ENCODE data around the gene KIAA0753. TPM values are rescaled to one million over a fixed set of nuclear protein-coding genes. Genes with fewer than 3 reads are reported as not detected.

The KIAA0753 gene
- total and polyA plus RNA-seq, 9 of the 15 experiments (the other 6 are each of a cell fraction or from before 2014, with no cell fraction given), result 2.0 to 9.0 (median 6.9) TPM

DNA sequence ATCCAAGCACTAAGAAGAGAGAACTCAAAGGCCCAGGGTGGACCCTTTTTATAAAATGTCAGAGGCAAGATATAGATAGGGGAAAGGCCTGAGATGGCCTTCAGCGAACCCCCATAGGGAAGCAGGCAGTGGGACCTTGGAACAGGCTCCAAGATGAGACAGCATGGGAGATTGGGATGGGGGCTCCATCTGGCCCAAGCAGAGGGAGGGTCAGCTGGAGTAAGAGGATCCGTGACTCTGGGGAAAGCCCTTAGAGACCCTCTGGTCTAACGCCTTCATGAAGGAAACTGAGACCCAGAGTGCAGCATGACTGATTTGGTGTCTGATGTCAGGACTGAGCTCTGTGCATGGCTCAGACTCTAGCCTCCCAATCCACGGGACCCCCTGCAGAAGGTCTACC lies 41.8 kb upstream of the KIAA0753 start:
- WGBS (ENCODE audit: insufficient coverage, low coverage, missing lambda C conversion rate), result 4% methylated on average over 4 of the region's 4 CpGs

More for the DNA sequence above, 41.8 kb upstream of the KIAA0753 start:
- H4K20me1 ChIP-seq (replicated peaks; ENCODE audit: control insufficient read depth, insufficient read depth, low read length), result no peaks in the 10 kb centered on the region
- in situ Hi-C loops (cut with MboI), result no loop called here
- H3K4me2 ChIP-seq (ENCODE audit: insufficient read depth, low read length), result no peak overlapping the region
- no peaks in the 10 kb centered on the region for H3K9me3 ChIP-seq (replicated peaks; ENCODE audit: control insufficient read depth, insufficient read depth, low read depth, low read length)
- H3K27ac ChIP-seq (ENCODE audit: extremely low read depth, low read depth, low read length), result no peak overlapping the region
- H2AFZ ChIP-seq (ENCODE audit: low read depth, low read length), result no peak overlapping the region
- intact Hi-C loops (cut with micrococcal nuclease), result no loop called here
- no peaks in the 10 kb centered on the region for H3K36me3 ChIP-seq (ENCODE audit: control insufficient read depth, insufficient read depth, low read length)
- no peaks in the 10 kb centered on the region for H3K4me1 ChIP-seq (replicated peaks in 1 of 2; ENCODE audit: control insufficient read depth in 2 of 2, insufficient read depth in 2 of 2, low read length in 2 of 2)
- CTCF ChIA-PET (ENCODE audit: low intra/inter-chr PET ratio), result no interaction called here
- TF ChIP-seq ZNF134 (CRISPR knock-in tag; conservative IDR thresholded peaks at IDR 0.05), result no peak
- no peak for TF ChIP-seq MEIS2 (IDR thresholded peaks at IDR 0.05; ENCODE audit: partially characterized antibody)
- no peak for TF ChIP-seq ZSCAN32 (CRISPR knock-in tag; IDR thresholded peaks at IDR 0.05)
- TF ChIP-seq PTBP1 (IDR thresholded peaks at IDR 0.05; ENCODE audit: low read depth, low read length), result no peak
- TF ChIP-seq ZBTB1 (CRISPR knock-in tag; IDR thresholded peaks at IDR 0.05; ENCODE audit: borderline replicate concordance, low read depth), result no peak
- TF ChIP-seq, protein P1, sequence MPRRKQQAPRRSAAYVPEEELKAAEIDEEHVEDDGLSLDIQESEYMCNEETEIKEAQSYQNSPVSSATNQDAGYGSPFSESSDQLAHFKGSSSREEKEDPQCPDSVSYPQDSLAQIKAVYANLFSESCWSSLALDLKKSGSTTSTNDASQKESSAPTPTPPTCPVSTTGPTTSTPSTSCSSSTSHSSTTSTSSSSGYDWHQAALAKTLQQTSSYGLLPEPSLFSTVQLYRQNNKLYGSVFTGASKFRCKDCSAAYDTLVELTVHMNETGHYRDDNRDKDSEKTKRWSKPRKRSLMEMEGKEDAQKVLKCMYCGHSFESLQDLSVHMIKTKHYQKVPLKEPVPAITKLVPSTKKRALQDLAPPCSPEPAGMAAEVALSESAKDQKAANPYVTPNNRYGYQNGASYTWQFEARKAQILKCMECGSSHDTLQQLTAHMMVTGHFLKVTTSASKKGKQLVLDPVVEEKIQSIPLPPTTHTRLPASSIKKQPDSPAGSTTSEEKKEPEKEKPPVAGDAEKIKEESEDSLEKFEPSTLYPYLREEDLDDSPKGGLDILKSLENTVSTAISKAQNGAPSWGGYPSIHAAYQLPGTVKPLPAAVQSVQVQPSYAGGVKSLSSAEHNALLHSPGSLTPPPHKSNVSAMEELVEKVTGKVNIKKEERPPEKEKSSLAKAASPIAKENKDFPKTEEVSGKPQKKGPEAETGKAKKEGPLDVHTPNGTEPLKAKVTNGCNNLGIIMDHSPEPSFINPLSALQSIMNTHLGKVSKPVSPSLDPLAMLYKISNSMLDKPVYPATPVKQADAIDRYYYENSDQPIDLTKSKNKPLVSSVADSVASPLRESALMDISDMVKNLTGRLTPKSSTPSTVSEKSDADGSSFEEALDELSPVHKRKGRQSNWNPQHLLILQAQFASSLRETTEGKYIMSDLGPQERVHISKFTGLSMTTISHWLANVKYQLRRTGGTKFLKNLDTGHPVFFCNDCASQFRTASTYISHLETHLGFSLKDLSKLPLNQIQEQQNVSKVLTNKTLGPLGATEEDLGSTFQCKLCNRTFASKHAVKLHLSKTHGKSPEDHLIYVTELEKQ (CRISPR knock-in tag; IDR thresholded peaks at IDR 0.05), result no peak
- TF ChIP-seq SNRNP70 (optimal IDR thresholded peaks at IDR 0.05; ENCODE audit: low read depth, low read length), result no peak
- no peak for TF ChIP-seq FOXK1 (CRISPR knock-in tag; IDR thresholded peaks at IDR 0.05; ENCODE audit: borderline replicate concordance)
- no peak for ATAC-seq
- no peak for FAIRE-seq
- DNase-seq (ENCODE audit: extremely low read depth in 1 of 4, low spot score in 3 of 4), result no peak
- H3K9ac ChIP-seq (ENCODE audit: insufficient read depth in 1 of 2, low read depth in 2 of 2, low read length in 2 of 2), result no peak overlapping the region
- no TSS peak for BruUV-seq (replicated peaks)
- no peaks in the 10 kb centered on the region for H3K79me2 ChIP-seq (ENCODE audit: control insufficient read depth, insufficient read depth, low read length)
- POLR2A ChIA-PET, result interaction anchor here (0.6 kb wide), 1 partner anchor 975 kb away, joined by 3 read pairs; no protein-coding TSS in a partner anchor
- no peak overlapping the region for H3K4me3 ChIP-seq
- H3K9me1 ChIP-seq (ENCODE audit: control insufficient read depth, insufficient read depth, low read length), result no peaks in the 10 kb centered on the region
- peaks cover 13 to 46% of the 10 kb centered on the region in 2 experiments; a peak in 4 of 5 replicates for H3K27me3 ChIP-seq (ENCODE audit: control insufficient read depth in 2 of 2, insufficient read depth in 2 of 2, low read length in 2 of 2)

Measured in K562 (cell line).